ENCODE data around the gene LSM12.
"Not testable (repeated sequence)": the region's sequence is repeated elsewhere in the genome, so short reads cannot be mapped to it uniquely, and the experiment has no call there.

Gene LSM12

GRCh38 chr17:44063704-44064639, 2.5 kb downstream of the LSM12 start:
- peaks cover 3 to 10% of the 10 kb centered on the region in 2 donors for H3K4me1 ChIP-seq (ENCODE audit: control insufficient read depth in 2 of 2, insufficient read depth in 2 of 2, low read length in 2 of 2)
- H3K9ac ChIP-seq (ENCODE audit: low read depth in 1 of 2, low read length in 2 of 2): no peak overlapping the region
- H3K27ac ChIP-seq (ENCODE audit: low read depth in 2 of 2, low read length in 2 of 2): no peak overlapping the region

GRCh38 chr17:44062871-44063270, 3.6 kb downstream of the LSM12 start:
- Histone ChIP-seq H3K36me3 (ENCODE audit: control insufficient read depth in 2 of 2, insufficient read depth in 2 of 2, low read length in 2 of 2) (peaks cover 22 to 33% of the 10 kb centered on the region in 2 donors), H3K27ac (ENCODE audit: low read depth in 2 of 2, low read length in 2 of 2) (no peak overlapping the region), H3K4me3 (ENCODE audit: low read length in 2 of 2) (no peak overlapping the region), H3K27me3 (ENCODE audit: control insufficient read depth in 2 of 2, insufficient read depth in 2 of 2, low read length in 2 of 2) (no peaks in the 10 kb centered on the region), H3K9me3 (ENCODE audit: control insufficient read depth in 2 of 2, low read length in 2 of 2) (no peaks in the 10 kb centered on the region), H3K4me1 (ENCODE audit: control insufficient read depth in 2 of 2, insufficient read depth in 2 of 2, low read length in 2 of 2) (peaks cover 3 to 10% of the 10 kb centered on the region in 2 donors), H3K9ac (ENCODE audit: low read depth in 1 of 2, low read length in 2 of 2) (no peak overlapping the region)

More at GRCh38 chr17:44063704-44064639, 2.5 kb downstream of the LSM12 start:
- Histone ChIP-seq H3K9me3 (ENCODE audit: control insufficient read depth in 2 of 2, low read length in 2 of 2) (no peaks in the 10 kb centered on the region), H3K36me3 (ENCODE audit: control insufficient read depth in 2 of 2, insufficient read depth in 2 of 2, low read length in 2 of 2) (peaks cover 22 to 31% of the 10 kb centered on the region in 2 donors), H3K4me3 (ENCODE audit: low read length in 2 of 2) (no peak overlapping the region), H3K27me3 (ENCODE audit: control insufficient read depth in 2 of 2, insufficient read depth in 2 of 2, low read length in 2 of 2) (no peaks in the 10 kb centered on the region)

- Histone ChIP-seq H3K27ac (ENCODE audit: low read depth in 2 of 2, low read length in 2 of 2) (no peak overlapping the region), H3K36me3 (ENCODE audit: control insufficient read depth in 2 of 2, insufficient read depth in 2 of 2, low read length in 2 of 2) (peaks cover 22 to 33% of the 10 kb centered on the region in 2 donors), H3K9ac (ENCODE audit: low read depth in 1 of 2, low read length in 2 of 2) (no peak overlapping the region), H3K4me3 (ENCODE audit: low read length in 2 of 2) (no peak overlapping the region), H3K4me1 (ENCODE audit: control insufficient read depth in 2 of 2, insufficient read depth in 2 of 2, low read length in 2 of 2) (peaks cover 0 to 6% of the 10 kb centered on the region in 2 donors), H3K27me3 (ENCODE audit: control insufficient read depth in 2 of 2, insufficient read depth in 2 of 2, low read length in 2 of 2) (no peaks in the 10 kb centered on the region), H3K9me3 (ENCODE audit: control insufficient read depth in 2 of 2, low read length in 2 of 2) (no peaks in the 10 kb centered on the region)
Observed at GRCh38 chr17:44061446-44061845, 5.0 kb downstream of the LSM12 start.

GRCh38 chr17:44059101-44059892, 7.2 kb downstream of the LSM12 start:
- Histone ChIP-seq H3K9me3 (ENCODE audit: control insufficient read depth in 2 of 2, low read length in 2 of 2) (no peaks in the 10 kb centered on the region), H3K9ac (ENCODE audit: low read depth in 1 of 2, low read length in 2 of 2) (no peak overlapping the region), H3K4me3 (ENCODE audit: low read length in 2 of 2) (no peak overlapping the region), H3K27ac (ENCODE audit: low read depth in 2 of 2, low read length in 2 of 2) (no peak overlapping the region), H3K27me3 (ENCODE audit: control insufficient read depth in 2 of 2, insufficient read depth in 2 of 2, low read length in 2 of 2) (no peaks in the 10 kb centered on the region), H3K36me3 (ENCODE audit: control insufficient read depth in 2 of 2, insufficient read depth in 2 of 2, low read length in 2 of 2) (peaks cover 22 to 40% of the 10 kb centered on the region in 2 donors), H3K4me1 (ENCODE audit: control insufficient read depth in 2 of 2, insufficient read depth in 2 of 2, low read length in 2 of 2) (no peaks in the 10 kb centered on the region)

- Histone ChIP-seq H3K4me3 (ENCODE audit: low read length in 2 of 2) (no peak overlapping the region), H3K27ac (ENCODE audit: low read depth in 2 of 2, low read length in 2 of 2) (no peak overlapping the region), H3K27me3 (ENCODE audit: control insufficient read depth in 2 of 2, insufficient read depth in 2 of 2, low read length in 2 of 2) (no peaks in the 10 kb centered on the region), H3K36me3 (ENCODE audit: control insufficient read depth in 2 of 2, insufficient read depth in 2 of 2, low read length in 2 of 2) (peaks cover 23 to 43% of the 10 kb centered on the region in 2 donors), H3K4me1 (ENCODE audit: control insufficient read depth in 2 of 2, insufficient read depth in 2 of 2, low read length in 2 of 2) (peaks cover 0 to 5% of the 10 kb centered on the region in 2 donors), H3K9ac (ENCODE audit: low read depth in 1 of 2, low read length in 2 of 2) (no peak overlapping the region), H3K9me3 (ENCODE audit: control insufficient read depth in 2 of 2, low read length in 2 of 2) (no peaks in the 10 kb centered on the region)
Observed at GRCh38 chr17:44053125-44053872, 13.2 kb downstream of the LSM12 start.

GRCh38 chr17:44049294-44050060, 17.0 kb downstream of the LSM12 start:
- Histone ChIP-seq H3K4me1 (ENCODE audit: control insufficient read depth in 2 of 2, insufficient read depth in 2 of 2, low read length in 2 of 2) (peaks cover 0 to 5% of the 10 kb centered on the region in 2 donors), H3K9ac (ENCODE audit: low read depth in 1 of 2, low read length in 2 of 2) (no peak overlapping the region), H3K9me3 (ENCODE audit: control insufficient read depth in 2 of 2, low read length in 2 of 2) (no peaks in the 10 kb centered on the region), H3K36me3 (ENCODE audit: control insufficient read depth in 2 of 2, insufficient read depth in 2 of 2, low read length in 2 of 2) (peaks cover 23 to 42% of the 10 kb centered on the region in 2 donors), H3K27ac (ENCODE audit: low read depth in 2 of 2, low read length in 2 of 2) (no peak overlapping the region), H3K4me3 (ENCODE audit: low read length in 2 of 2) (no peak overlapping the region), H3K27me3 (ENCODE audit: control insufficient read depth in 2 of 2, insufficient read depth in 2 of 2, low read length in 2 of 2) (no peaks in the 10 kb centered on the region)

- not testable (repeated sequence) for H3K27me3 ChIP-seq (ENCODE audit: control insufficient read depth in 2 of 2, insufficient read depth in 2 of 2, low read length in 2 of 2); H3K4me3 ChIP-seq (ENCODE audit: low read length in 2 of 2); H3K27ac ChIP-seq (ENCODE audit: low read depth in 2 of 2, low read length in 2 of 2); H3K9me3 ChIP-seq (ENCODE audit: control insufficient read depth in 2 of 2, low read length in 2 of 2); H3K9ac ChIP-seq (ENCODE audit: low read depth in 1 of 2, low read length in 2 of 2); H3K4me1 ChIP-seq (ENCODE audit: control insufficient read depth in 2 of 2, insufficient read depth in 2 of 2, low read length in 2 of 2)
- H3K36me3 ChIP-seq (ENCODE audit: control insufficient read depth in 2 of 2, insufficient read depth in 2 of 2, low read length in 2 of 2): peaks cover 8 to 30% of the 10 kb centered on the region in 2 donors
Observed at GRCh38 chr17:44046893-44047292, 19.6 kb downstream of the LSM12 start.

- Histone ChIP-seq H3K9me3 (ENCODE audit: control insufficient read depth in 2 of 2, low read length in 2 of 2) (no peaks in the 10 kb centered on the region), H3K9ac (ENCODE audit: low read depth in 1 of 2, low read length in 2 of 2) (no peak overlapping the region), H3K36me3 (ENCODE audit: control insufficient read depth in 2 of 2, insufficient read depth in 2 of 2, low read length in 2 of 2) (peaks cover 8 to 20% of the 10 kb centered on the region in 2 donors), H3K4me1 (ENCODE audit: control insufficient read depth in 2 of 2, insufficient read depth in 2 of 2, low read length in 2 of 2) (no peaks in the 10 kb centered on the region), H3K4me3 (ENCODE audit: low read length in 2 of 2) (no peak overlapping the region), H3K27ac (ENCODE audit: low read depth in 2 of 2, low read length in 2 of 2) (no peak overlapping the region), H3K27me3 (ENCODE audit: control insufficient read depth in 2 of 2, insufficient read depth in 2 of 2, low read length in 2 of 2) (no peaks in the 10 kb centered on the region)
Observed at GRCh38 chr17:44045486-44045885, 21.0 kb downstream of the LSM12 start.

GRCh38 chr17:44044071-44044470, 22.4 kb downstream of the LSM12 start:
- Histone ChIP-seq H3K4me3 (ENCODE audit: low read length in 2 of 2) (no peak overlapping the region), H3K4me1 (ENCODE audit: control insufficient read depth in 2 of 2, insufficient read depth in 2 of 2, low read length in 2 of 2) (no peaks in the 10 kb centered on the region), H3K27ac (ENCODE audit: low read depth in 2 of 2, low read length in 2 of 2) (no peak overlapping the region), H3K36me3 (ENCODE audit: control insufficient read depth in 2 of 2, insufficient read depth in 2 of 2, low read length in 2 of 2) (peaks cover 7 to 14% of the 10 kb centered on the region in 2 donors), H3K9ac (ENCODE audit: low read depth in 1 of 2, low read length in 2 of 2) (no peak overlapping the region), H3K9me3 (ENCODE audit: control insufficient read depth in 2 of 2, low read length in 2 of 2) (no peaks in the 10 kb centered on the region), H3K27me3 (ENCODE audit: control insufficient read depth in 2 of 2, insufficient read depth in 2 of 2, low read length in 2 of 2) (no peaks in the 10 kb centered on the region)

Measured in mucosa of rectum (tissue), 2 donors.